ENCODE data around the gene FADS2. TPM values are rescaled to one million over a fixed set of nuclear protein-coding genes. Genes with fewer than 3 reads are reported as not detected.
A peak's percentile ranks its signal among the peaks of the same experiment; 100 is the strongest.

FADS2 gene
- total RNA-seq, 1 experiment from 2014 or later: 19.3 TPM

DNA sequence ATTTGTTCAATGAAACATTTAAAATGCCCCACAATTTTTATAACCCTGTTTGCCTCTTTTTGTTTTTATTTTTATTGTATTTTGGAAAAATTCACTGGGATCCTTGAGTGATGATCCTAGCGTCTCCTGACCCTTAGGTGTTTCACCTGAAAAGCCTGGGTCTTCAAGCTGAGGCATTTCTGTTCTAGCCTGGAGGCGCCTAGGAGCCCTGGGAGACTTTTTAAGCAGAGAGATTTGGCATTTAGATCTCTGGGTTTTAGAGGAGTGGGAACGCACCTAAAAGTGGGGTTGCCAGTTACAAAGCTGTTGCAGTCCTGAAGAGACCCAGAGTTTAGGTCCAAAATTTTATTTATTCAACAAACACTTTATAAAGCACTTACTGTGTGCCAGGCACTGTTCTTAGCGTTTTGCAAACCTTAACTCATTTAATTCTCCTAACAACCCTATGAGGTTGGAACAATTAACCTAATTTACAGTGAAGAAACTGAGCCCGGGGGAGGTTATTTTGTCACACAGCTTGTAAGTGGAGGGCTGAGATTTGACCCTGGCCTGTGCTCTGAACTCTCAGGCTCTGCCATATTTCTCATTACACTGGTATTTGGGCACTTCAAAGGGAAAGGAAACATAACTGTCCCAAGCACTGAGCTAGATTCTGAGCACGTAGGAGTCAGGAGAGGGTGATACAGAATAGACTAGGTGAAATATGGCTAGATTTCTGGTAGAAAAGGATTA lies 10.5 kb upstream of the FADS2 start:
- DNase-seq (ENCODE audit: extremely low read depth, low read depth): no peak

- no peak for DNase-seq (ENCODE audit: extremely low read depth, low read depth)
These were observed 7.9 kb upstream of the FADS2 start for GRCh38 chr11:61820174-61820573.

DNA sequence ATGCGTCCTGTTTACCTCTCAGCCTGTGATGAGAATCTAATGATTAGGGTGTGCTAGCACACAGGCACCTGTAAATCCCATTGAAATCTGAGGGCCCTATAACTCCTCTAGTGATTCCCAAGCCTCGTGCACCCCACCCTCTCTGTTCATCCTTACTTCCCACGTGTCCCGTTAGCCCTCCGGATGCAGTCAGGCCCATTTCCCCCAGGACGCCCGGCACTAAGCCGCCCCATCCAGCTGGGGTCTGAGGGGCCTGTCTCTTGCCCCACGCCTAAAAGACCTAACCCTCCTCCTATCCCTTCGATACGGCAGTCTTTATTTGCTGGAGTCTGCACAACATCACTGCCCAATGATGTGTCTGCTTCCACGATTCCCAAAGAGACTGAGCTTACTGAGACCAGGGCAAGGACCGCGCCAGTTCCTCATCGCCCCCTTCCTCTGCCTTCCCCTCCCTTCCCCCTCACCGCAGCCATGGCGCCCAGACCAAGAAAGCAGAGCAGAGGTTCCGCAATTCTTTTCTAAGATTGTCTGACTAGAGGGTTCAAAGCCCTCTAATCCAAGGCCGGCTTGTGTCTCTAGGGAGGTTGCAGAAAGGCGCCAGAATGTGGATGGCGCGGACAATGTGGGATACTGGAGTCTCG lies 1.1 kb upstream of the FADS2 start:
- DNase-seq (ENCODE audit: extremely low read depth, low read depth): no peak

- DNase-seq (ENCODE audit: extremely low read depth, low read depth): no peak
These were observed 204 bp downstream of the FADS2 start for GRCh38 chr11:61828379-61828628.

DNA sequence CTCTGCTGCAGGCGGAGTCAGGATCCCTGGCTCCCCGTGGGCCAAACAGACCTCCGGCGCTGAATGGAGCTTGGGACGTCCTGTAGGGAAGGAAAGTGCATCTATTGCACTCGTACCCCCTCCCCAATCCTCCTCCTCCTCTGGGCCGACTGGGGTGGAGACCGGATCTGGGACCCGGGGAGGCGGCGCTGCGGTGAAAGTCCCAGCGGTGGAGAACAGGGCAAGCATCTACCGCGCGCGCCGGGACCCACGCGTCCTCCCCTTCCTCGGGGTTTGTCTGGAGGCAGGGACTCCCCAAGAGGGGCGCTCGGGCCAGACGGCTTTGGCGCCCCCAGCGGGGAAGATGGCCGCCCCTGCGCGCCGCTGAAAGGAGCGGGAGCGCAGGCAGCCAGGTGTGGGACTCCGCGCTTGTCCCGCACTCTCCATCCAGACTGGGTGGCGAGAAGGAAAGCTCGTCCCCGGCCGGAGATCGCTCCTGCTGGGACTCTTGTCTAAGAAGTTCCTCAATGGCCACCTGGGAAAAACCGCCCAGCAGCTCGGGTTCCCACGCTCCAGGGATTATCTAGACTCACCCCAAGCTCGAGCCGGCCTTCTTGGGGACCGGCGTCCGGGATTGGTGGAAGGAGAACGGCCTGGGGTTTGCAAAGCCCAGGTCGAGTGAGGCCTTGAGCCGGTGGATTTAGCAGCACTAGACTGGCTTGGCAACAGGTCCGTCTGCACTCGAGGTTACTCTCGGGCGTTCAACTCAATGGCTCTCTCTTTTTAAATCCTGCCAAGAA lies 718 bp downstream of the FADS2 start:
- no peak for DNase-seq (ENCODE audit: extremely low read depth, low read depth)

- no peak for DNase-seq (ENCODE audit: extremely low read depth, low read depth)
These were observed 1.7 kb downstream of the FADS2 start for GRCh38 chr11:61829806-61830205.

GRCh38 chr11:61830237-61831105 lies 2.4 kb downstream of the FADS2 start:
- no peak for DNase-seq (ENCODE audit: extremely low read depth, low read depth)

- DNase-seq (ENCODE audit: extremely low read depth, low read depth): no peak
These were observed 4.1 kb downstream of the FADS2 start for GRCh38 chr11:61832207-61832606.

DNA sequence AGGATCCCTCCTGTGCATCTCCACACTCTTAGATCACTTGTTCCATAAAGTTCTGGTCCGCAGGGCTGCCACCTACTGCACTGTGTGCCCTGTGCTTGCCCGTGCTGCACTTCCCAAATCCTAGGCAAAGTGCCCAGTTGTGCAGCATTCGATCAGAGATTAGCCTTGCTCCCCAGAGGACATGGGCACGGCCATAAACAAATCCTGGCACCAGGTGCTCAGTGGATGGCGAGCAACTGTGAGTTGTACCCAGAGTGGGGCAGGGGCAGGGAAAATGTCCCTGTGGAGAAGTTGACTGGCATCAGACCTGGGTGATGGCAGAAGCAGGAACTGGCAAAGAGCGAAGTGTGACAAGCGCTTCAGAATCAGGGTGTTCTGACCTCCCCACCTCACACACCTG lies 4.7 kb downstream of the FADS2 start:
- no peak for DNase-seq (ENCODE audit: extremely low read depth, low read depth)

- no peak for DNase-seq (ENCODE audit: extremely low read depth, low read depth)
These were observed 5.4 kb downstream of the FADS2 start for GRCh38 chr11:61833471-61833870.

- DNase-seq (ENCODE audit: extremely low read depth, low read depth): no peak
These were observed 5.8 kb downstream of the FADS2 start for GRCh38 chr11:61833926-61834277.

- peak; percentile 43 for DNase-seq (ENCODE audit: extremely low read depth, low read depth)
These were observed 6.4 kb downstream of the FADS2 start for GRCh38 chr11:61834278-61835048.

DNA sequence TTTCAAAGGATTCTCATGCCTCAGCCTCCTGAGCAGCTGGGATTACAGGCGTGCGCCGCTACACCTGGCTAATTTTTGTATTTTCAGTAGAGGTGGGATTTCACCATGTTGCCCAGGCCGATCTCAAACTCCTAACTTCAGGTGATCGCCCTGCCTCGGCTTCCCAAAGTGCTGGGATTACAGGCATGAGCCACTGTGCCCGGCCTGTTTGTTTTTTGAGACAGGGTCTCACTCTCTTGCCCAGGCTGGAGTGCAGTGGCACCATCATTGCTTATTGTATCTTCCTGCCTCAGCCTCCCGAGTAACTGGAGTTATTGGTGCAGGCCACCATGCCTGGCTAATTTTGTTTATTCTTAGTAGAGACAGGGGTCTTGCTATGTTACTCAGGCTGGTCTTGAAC lies 8.1 kb downstream of the FADS2 start:
- DNase-seq (ENCODE audit: extremely low read depth, low read depth): no peak

DNA sequence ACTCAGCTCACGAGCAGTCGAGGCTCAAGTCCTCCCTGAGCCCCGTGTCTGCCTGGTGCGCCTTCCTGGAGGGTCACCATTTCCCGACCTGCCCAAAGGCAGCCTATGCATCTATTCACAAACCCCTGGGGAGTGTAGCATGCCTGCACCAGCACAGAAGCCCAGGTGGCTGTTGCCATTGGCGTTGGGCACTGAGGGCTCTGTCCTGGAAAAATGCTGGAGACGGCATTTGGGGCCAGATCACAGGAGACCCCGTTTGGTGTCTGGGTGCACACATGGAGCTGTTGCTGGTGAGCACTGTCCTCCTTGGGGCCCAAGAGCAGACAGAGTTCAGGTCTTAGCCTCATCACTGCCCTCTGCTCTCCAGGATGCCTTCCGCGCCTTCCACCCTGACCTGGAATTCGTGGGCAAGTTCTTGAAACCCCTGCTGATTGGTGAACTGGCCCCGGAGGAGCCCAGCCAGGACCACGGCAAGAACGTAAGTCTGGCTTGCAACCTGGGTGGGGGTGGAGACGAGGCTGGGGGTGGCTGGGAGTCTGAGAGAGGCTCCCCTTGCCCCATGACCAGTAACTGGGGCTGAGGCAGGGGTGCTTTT lies 9.4 kb downstream of the FADS2 start:
- DNase-seq (ENCODE audit: extremely low read depth, low read depth): no peak

- DNase-seq (ENCODE audit: extremely low read depth, low read depth): no peak
These were observed 10.4 kb downstream of the FADS2 start for GRCh38 chr11:61838501-61838900.

- no peak for DNase-seq (ENCODE audit: extremely low read depth, low read depth)
These were observed 10.8 kb downstream of the FADS2 start for GRCh38 chr11:61838921-61839320.

DNA sequence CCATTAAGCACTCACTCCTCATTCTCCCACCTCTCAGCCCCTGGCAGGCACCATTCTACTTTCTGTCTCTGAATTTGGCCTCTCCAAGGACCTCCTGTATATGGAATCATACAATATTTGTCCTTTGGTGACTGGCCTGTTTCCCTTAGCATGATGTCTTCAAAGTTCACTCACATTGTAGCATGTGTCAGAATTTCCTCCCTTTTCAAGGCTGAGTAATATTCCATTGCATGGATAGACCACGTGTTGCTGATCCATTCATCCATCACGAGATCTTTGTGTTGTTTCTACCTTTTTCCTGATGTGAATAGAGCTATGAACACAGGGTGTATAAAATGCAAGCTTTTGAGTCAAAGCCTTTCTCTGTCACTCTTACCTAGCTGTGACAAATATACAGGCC lies 11.6 kb downstream of the FADS2 start:
- DNase-seq (ENCODE audit: extremely low read depth, low read depth): no peak

DNA sequence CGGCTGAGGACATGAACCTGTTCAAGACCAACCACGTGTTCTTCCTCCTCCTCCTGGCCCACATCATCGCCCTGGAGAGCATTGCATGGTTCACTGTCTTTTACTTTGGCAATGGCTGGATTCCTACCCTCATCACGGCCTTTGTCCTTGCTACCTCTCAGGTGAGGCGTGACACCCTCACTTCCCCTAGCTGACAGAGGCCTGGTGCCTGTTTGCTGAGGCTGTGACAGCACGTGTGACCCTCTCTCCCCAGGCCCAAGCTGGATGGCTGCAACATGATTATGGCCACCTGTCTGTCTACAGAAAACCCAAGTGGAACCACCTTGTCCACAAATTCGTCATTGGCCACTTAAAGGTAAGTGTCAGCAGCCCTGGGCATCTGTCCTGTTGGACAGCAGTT lies 12.3 kb downstream of the FADS2 start:
- DNase-seq (ENCODE audit: extremely low read depth, low read depth): no peak

DNA sequence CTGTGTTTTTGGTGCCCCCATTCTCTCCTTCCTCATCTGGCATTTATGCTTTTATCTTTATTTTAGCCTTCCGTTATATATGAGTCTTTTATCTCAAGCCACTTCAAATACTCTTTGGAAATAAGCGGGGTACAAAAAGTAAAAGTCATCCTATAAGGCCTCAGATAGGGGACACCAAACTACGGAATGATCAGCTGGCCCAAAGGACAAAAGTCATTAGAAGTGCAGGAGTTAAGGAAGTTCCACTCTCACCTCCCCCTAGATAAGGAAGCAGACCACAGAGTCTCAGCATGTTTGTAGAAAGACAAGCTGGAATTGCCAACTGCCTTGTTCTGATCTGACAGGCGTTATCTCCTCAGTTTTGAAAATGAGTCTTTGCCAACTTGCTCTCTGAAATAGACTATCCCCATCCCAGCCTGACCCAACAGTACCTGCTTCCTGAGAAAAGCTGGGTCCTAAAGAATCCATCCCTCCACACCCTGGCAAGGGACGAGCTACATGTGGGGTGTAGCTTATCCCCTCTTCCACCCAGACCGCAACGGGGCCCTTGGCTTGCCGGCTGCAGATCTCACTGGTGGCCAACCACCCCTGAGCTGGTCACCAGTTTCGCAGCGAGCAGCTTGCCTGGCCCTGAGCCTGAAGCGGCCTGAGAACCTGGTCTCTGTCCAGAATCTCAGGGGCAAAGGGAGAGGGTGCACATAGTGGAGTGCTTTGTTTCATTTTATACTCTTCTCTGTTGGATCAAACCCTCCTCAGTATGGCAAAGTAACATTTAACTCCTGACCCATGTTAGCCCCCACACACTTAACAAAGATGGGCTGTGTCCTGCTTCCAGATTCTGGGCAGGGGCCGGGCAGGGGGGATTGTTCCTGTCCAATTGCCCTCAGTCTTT lies 13.8 kb downstream of the FADS2 start:
- no peak for DNase-seq (ENCODE audit: extremely low read depth, low read depth)
